ENCODE measurements around the gene ERI3.
A peak's percentile ranks its signal among the peaks of the same experiment; 100 is the strongest.

The ERI3 gene

DNA sequence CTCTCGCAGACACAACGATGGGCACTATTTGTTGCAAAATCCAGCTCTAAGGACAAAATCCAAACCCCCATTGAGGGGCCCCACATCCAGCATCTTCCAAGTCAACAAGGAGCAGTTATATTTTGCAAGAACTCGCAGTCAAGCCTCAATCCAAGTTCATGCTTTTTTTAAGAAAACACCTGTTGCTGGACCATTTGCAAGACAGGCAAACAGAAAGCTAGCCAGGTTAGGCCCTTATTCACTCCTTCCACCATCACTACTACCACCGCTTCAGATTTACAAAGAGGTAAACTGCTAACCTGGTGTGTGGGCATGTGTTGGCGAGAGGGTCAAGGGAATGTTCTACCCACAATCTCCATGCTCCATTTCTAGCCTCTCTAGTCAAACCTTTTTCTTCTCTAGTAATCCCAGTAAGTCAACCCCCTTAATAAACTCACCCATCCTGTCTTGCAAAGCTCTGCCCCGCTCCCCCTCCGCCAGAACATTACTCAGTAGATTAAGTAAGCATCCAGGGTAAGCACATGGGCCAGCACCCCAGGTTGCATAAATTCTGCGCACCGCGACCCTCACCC, 703 bp downstream of the ERI3 start:
- DNase-seq (ENCODE audit: insufficient read length, low spot score): no peak

DNA sequence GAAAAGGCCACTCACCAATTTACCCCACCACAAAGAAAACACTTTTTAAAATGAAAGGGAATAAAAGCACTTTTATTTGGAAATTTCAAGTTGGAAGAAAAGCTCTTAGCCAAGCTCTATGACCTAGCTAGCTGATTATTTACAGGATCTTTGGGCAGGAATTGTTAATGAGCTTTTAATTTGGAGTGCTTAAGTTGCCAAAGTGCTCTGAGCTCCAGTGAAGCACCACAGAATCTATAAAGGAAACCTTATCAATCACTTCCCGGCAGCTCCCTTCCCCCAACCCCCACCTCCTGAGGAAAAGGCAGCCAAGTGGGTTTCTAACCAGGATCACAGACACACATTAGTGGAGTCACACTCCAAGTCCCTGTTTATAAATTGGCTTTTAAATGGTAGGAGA, 1.5 kb downstream of the ERI3 start:
- DNase-seq (ENCODE audit: insufficient read length, low spot score) (no peak), FAIRE-seq (no peak)
- TF ChIP-seq PAX5 (IDR thresholded peaks at IDR 0.05; ENCODE audit: insufficient read depth, low read length, severe bottlenecking): no peak
- no peak for TF ChIP-seq POU2F2 (IDR thresholded peaks at IDR 0.05; ENCODE audit: low read depth, low read length)
- no peak for TF ChIP-seq POLR2AphosphoS5 (IDR thresholded peaks at IDR 0.05; ENCODE audit: low read depth, low read length)
- TF ChIP-seq POLR2A (IDR thresholded peaks at IDR 0.05; ENCODE audit: low read depth, low read length): no peak
- TF ChIP-seq SPI1 (IDR thresholded peaks at IDR 0.05; ENCODE audit: low read depth, low read length): no peak
- no peak for TF ChIP-seq TAF1 (IDR thresholded peaks at IDR 0.05; ENCODE audit: low read depth, low read length)

More for the DNA sequence above, 703 bp downstream of the ERI3 start:
- FAIRE-seq: peak; percentile 48
- TF ChIP-seq POU2F2 (IDR thresholded peaks at IDR 0.05; ENCODE audit: low read depth, low read length) (no peak), POLR2AphosphoS5 (IDR thresholded peaks at IDR 0.05; ENCODE audit: low read depth, low read length) (0 out of 2 replicates have a peak, but pooled peaks have one; percentile 9)

DNA sequence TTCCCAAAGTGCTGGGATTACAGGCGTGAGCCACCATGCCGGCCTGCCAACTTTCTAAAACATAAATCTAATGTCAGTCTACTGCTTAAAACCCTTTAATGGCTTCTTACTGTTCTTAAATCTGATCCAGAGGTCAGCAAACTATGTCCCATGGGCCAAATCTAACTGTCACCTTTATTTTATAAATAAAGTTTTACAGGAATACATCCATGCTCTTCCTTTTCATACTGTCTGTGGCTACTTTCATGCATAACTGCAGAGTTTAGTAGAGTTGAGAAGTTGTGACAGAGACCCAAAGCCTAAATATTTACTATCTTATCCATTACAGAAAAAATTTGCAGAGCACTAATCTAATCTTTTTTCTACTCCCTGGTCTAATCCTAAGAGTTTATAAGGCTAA, 3.8 kb downstream of the ERI3 start:
- no peak for FAIRE-seq

DNA sequence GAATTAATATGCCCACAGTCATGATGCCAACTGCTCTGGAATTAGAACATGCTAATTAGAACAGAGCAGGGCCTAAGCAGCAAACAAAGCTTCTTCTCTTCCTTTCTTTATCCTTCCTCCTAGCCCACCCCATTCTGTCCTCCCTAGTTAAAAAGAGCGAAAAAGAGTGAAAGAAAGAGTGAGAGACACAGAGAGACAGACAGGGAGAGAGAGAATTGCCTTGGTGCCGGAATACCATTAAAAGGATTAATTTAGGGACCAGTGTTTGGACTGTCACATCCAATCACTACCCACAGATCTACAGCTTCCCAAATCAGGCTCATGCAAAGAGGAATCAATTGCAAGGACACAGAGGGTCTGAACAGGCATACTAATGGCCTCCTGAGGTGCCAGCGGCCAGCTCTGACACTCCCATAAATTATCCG, 7.0 kb downstream of the ERI3 start:
- DNase-seq (ENCODE audit: insufficient read length, low spot score): no peak
- no peak for FAIRE-seq
- TF ChIP-seq POU2F2 (IDR thresholded peaks at IDR 0.05; ENCODE audit: low read depth, low read length) (no peak), POLR2AphosphoS5 (IDR thresholded peaks at IDR 0.05; ENCODE audit: low read depth, low read length) (no peak), PAX5 (IDR thresholded peaks at IDR 0.05; ENCODE audit: insufficient read depth, low read length, severe bottlenecking) (no peak), SPI1 (IDR thresholded peaks at IDR 0.05; ENCODE audit: low read depth, low read length) (no peak), POLR2A (IDR thresholded peaks at IDR 0.05; ENCODE audit: low read depth, low read length) (no peak), TAF1 (IDR thresholded peaks at IDR 0.05; ENCODE audit: low read depth, low read length) (no peak)

More for the DNA sequence above, 3.8 kb downstream of the ERI3 start:
- no peak for TF ChIP-seq TAF1 (IDR thresholded peaks at IDR 0.05; ENCODE audit: low read depth, low read length)
- no peak for TF ChIP-seq POLR2A (IDR thresholded peaks at IDR 0.05; ENCODE audit: low read depth, low read length)
- no peak for DNase-seq (ENCODE audit: insufficient read length, low spot score)

DNA sequence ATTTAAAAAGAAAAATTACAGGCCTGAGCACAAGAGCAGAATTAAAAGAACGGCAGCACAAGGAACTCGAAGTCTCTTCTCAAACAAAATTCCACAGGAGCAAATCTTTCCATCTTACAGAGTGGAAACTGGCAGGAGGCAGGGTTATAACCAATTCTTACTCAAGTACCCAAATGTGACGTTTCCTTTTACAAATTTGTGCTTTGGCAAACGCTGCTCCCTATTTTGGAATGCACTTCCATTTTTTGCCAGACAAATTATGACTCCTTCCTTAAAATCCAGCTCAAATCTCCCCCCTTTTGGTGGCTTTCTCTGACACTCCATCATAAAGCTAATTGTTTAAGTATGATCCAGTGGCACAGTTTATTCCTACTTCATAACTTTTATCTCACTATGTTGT, 7.8 kb downstream of the ERI3 start:
- TF ChIP-seq TAF1 (IDR thresholded peaks at IDR 0.05; ENCODE audit: low read depth, low read length) (no peak), POLR2A (IDR thresholded peaks at IDR 0.05; ENCODE audit: low read depth, low read length) (no peak), SPI1 (IDR thresholded peaks at IDR 0.05; ENCODE audit: low read depth, low read length) (no peak), PAX5 (IDR thresholded peaks at IDR 0.05; ENCODE audit: insufficient read depth, low read length, severe bottlenecking) (no peak), POLR2AphosphoS5 (IDR thresholded peaks at IDR 0.05; ENCODE audit: low read depth, low read length) (no peak), POU2F2 (IDR thresholded peaks at IDR 0.05; ENCODE audit: low read depth, low read length) (no peak)

DNA sequence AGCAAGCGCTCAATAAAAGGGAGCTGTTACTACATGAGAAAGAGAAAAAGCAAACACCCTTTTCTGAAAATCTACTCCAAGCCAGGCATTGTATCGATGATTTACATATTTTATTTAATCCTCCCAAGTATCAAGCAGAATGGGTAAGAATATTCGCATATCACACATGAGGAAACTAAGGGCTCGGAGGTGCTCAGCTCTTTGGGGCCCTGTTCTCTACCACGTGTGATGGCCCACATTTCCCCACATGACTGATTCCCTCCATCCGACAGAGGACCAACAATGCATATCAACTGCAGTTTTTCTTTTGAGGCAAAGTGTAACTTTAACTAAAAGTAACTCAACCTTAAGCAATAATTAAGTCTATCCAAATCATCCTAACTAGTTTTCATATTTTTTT, 8.2 kb downstream of the ERI3 start:
- no peak for DNase-seq (ENCODE audit: insufficient read length, low spot score)
- no peak for TF ChIP-seq POLR2AphosphoS5 (IDR thresholded peaks at IDR 0.05; ENCODE audit: low read depth, low read length)
- no peak for TF ChIP-seq POU2F2 (IDR thresholded peaks at IDR 0.05; ENCODE audit: low read depth, low read length)
- TF ChIP-seq TAF1 (IDR thresholded peaks at IDR 0.05; ENCODE audit: low read depth, low read length): no peak
- TF ChIP-seq PAX5 (IDR thresholded peaks at IDR 0.05; ENCODE audit: insufficient read depth, low read length, severe bottlenecking): no peak
- no peak for TF ChIP-seq POLR2A (IDR thresholded peaks at IDR 0.05; ENCODE audit: low read depth, low read length)
- no peak for TF ChIP-seq SPI1 (IDR thresholded peaks at IDR 0.05; ENCODE audit: low read depth, low read length)
- FAIRE-seq: no peak

More for the DNA sequence above, 7.8 kb downstream of the ERI3 start:
- FAIRE-seq (no peak), DNase-seq (ENCODE audit: insufficient read length, low spot score) (no peak)

DNA sequence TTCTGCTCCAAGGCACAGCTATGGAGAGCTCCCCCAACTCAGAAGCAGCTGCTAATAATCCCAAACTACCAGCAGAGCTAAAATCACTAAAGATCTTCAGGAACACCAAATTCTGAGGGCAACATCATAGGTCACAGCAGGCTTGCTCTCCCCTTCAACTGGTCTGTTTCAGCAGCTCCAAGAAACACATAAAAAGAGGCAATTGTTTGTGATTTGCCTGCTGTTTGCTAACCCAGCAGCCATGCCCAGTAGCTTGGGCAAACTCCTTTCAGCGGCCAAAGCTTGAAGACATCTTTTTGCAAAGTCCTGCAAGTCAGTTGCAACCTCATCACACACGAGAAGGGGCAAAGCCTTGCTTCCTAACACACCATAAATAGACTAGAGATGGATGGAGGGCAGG, 8.9 kb downstream of the ERI3 start:
- DNase-seq (ENCODE audit: insufficient read length, low spot score) (no peak), FAIRE-seq (no peak)
- no peak for TF ChIP-seq PAX5 (IDR thresholded peaks at IDR 0.05; ENCODE audit: insufficient read depth, low read length, severe bottlenecking)

DNA sequence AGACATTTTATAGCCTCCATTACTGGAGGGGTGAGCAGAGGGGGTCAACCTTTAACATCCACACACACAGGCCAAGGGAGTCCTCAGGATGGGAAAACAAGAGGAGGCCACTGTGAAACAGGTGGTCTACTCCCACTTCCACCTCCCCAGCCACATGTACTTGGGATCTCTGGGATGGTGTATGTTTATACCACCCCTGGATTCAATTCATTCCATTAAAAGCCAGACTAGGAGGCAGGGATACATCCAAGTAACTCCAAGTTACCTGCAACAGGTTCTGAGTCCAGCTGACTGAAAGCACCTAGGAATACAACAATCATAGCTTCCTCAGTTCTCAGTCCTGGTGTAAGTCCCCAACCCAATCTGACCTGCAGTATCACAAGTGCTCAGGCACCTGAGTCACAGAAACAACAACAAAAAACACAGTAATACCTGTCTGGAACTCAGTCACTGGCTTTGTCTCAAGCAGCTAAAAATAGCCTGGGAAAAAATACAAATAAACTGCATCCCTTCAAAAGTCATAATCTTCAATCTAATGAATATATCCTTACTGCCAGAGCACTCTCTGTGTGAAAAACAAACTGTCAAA, 9.8 kb downstream of the ERI3 start:
- no peak for DNase-seq (ENCODE audit: insufficient read length, low spot score)
- TF ChIP-seq POLR2A (IDR thresholded peaks at IDR 0.05; ENCODE audit: low read depth, low read length) (no peak), PAX5 (IDR thresholded peaks at IDR 0.05; ENCODE audit: insufficient read depth, low read length, severe bottlenecking) (no peak), SPI1 (IDR thresholded peaks at IDR 0.05; ENCODE audit: low read depth, low read length) (no peak), TAF1 (IDR thresholded peaks at IDR 0.05; ENCODE audit: low read depth, low read length) (no peak), POLR2AphosphoS5 (IDR thresholded peaks at IDR 0.05; ENCODE audit: low read depth, low read length) (no peak), POU2F2 (IDR thresholded peaks at IDR 0.05; ENCODE audit: low read depth, low read length) (no peak)
- FAIRE-seq: no peak

DNA sequence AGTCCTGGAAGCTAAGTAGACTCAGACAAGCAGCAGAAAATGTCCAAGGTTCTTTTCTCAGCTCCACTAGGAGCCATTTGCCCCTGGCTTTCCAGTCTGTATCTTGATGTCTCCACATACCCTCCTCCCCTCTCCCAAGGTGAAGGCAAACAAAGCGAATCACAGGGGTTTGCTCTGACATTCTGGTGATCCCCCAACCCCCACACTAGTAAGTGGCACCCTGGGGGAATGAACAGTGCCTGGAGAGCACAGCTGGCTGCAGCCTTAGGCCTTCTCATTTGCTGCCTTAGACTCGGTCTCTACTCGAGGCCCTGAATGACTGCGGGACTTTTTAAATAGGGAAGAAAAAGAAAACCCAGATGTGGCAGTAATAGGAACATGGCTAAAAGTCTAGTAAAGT, 15.3 kb downstream of the ERI3 start:
- FAIRE-seq: no peak
- no peak for TF ChIP-seq POU2F2 (IDR thresholded peaks at IDR 0.05; ENCODE audit: low read depth, low read length)
- TF ChIP-seq POLR2AphosphoS5 (IDR thresholded peaks at IDR 0.05; ENCODE audit: low read depth, low read length): no peak
- no peak for TF ChIP-seq PAX5 (IDR thresholded peaks at IDR 0.05; ENCODE audit: insufficient read depth, low read length, severe bottlenecking)
- no peak for TF ChIP-seq TAF1 (IDR thresholded peaks at IDR 0.05; ENCODE audit: low read depth, low read length)
- TF ChIP-seq POLR2A (IDR thresholded peaks at IDR 0.05; ENCODE audit: low read depth, low read length): no peak
- no peak for TF ChIP-seq SPI1 (IDR thresholded peaks at IDR 0.05; ENCODE audit: low read depth, low read length)
- no peak for DNase-seq (ENCODE audit: insufficient read length, low spot score)

DNA sequence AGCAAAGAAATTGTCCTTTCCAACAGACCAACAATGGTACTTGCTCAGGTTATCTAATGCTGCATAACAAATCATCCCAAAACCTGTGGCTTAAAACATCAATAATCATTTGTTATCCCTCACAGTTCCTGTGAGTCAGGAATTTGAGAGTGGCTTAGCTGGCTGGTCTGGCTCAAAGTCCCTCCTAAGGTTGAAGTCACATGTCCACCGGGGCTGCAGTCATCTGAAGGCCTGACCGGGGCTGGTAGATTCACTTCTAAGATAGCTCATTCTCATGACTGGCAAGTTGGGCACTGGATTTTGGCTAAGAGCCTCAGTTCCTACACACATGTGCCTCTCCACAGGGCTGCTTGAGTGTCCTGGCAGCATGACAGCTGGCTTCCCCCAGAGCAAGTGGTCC, 16.9 kb downstream of the ERI3 start:
- FAIRE-seq: no peak
- TF ChIP-seq PAX5 (IDR thresholded peaks at IDR 0.05; ENCODE audit: insufficient read depth, low read length, severe bottlenecking) (no peak), TAF1 (IDR thresholded peaks at IDR 0.05; ENCODE audit: low read depth, low read length) (no peak), POU2F2 (IDR thresholded peaks at IDR 0.05; ENCODE audit: low read depth, low read length) (no peak), POLR2AphosphoS5 (IDR thresholded peaks at IDR 0.05; ENCODE audit: low read depth, low read length) (no peak), POLR2A (IDR thresholded peaks at IDR 0.05; ENCODE audit: low read depth, low read length) (no peak), SPI1 (IDR thresholded peaks at IDR 0.05; ENCODE audit: low read depth, low read length) (no peak)
- DNase-seq (ENCODE audit: insufficient read length, low spot score): no peak
